ENCODE results near the gene FOCAD.

FOCAD gene

GRCh38 chr9:20873240-20873865, 189.3 kb downstream of the FOCAD start:
- DNase-seq (ENCODE audit: low spot score), result no peak

- no peak for DNase-seq (ENCODE audit: low spot score)
These were observed 196.2 kb downstream of the FOCAD start for GRCh38 chr9:20880271-20880670.

DNA sequence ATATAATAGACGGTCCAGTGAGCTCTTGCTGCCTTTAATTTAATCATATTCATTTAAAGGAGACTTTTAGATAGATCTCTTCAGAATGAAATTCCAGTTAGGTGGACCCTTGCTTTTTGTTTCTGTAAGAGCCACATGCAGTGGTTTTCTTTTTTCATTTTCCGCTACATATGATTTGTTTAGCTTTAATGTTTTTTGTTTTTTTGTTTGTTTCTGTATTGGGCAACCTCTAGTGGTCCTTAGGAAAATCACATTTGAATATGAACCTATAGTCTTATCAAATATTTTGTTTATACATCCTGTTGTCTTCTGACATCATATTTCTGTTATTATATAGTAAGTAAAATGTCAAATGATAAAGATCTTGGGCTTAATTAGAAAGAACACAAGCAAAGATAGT, 196.6 kb downstream of the FOCAD start:
- no peak for DNase-seq (ENCODE audit: low spot score)

DNA sequence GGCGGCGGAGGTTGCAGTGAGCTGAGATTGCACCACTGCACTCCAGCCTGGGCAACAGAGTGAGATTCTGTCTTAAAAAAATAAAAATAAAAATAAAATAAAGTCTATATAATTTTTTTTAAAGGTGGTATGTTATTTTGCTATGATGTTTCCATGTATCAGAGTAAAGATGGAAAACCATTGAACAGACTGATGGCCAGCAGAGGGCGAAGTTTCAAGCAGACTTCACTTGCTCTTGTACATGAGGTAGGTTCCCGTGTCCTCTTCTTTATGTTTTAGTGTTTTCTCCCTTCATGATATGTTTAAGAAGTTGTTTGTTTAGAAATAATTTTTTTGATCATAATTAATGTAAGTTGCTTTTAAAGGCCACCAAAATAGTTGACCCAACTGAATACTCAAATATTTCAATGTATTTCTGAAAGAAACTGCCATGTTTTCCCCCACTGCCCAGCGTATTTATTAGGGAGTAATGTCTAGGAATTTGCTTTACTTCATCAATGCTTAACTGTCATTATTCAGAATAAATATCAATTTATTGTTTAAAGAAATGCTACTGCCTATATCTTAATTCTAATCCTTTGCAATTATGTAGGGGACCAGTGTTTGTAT, 201.0 kb downstream of the FOCAD start:
- peak; percentile 6 for DNase-seq (ENCODE audit: low spot score)

GRCh38 chr9:20898885-20899554, 215.0 kb downstream of the FOCAD start:
- no peak for DNase-seq (ENCODE audit: low spot score)

- no peak for DNase-seq (ENCODE audit: low spot score)
These were observed 219.2 kb downstream of the FOCAD start for GRCh38 chr9:20903212-20903611.

- DNase-seq (ENCODE audit: low spot score), result no peak
These were observed 220.9 kb downstream of the FOCAD start for GRCh38 chr9:20904995-20905394.

DNA sequence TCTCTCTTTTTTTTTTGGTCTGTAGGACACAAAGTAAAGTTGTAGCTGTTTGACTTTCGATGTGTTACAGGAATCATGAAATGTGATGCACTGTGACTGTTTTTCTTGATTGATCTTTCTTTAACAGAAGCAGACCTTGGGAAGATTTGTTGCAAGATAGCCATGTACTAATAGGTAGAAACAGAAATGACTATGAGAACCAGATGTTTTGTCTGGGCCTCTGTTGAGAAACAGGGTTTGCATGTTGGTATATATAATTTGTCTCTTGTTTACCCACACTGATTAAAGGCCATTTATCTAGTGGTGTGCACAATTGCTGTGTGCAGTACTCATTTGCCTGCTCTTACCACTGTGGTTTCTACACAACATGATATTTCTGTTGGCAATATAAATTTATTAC, 222.3 kb downstream of the FOCAD start:
- no peak for DNase-seq (ENCODE audit: low spot score)

GRCh38 chr9:20908461-20908860, 224.4 kb downstream of the FOCAD start:
- no peak for DNase-seq (ENCODE audit: low spot score)

DNA sequence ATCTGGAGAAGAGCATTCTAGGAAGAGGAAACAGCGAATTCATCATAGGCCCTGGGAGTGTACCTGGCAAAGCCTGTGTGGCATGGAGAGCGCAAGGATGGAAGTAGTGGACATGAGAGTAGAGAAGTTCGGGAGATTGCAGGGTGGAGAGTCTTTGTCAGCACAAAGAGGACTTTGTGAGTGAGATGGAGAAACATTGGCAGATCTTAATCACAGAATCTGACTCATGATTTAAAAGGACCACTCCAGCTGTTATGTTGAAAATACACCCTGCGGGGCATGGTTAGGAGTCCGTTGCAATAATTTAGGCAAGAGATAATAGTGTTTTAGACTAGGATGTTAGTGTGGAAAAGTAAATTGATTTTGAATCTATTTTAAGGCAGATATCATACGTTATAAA, 230.5 kb downstream of the FOCAD start:
- DNase-seq (ENCODE audit: low spot score), result no peak

GRCh38 chr9:20921362-20921761, 237.3 kb downstream of the FOCAD start:
- no peak for DNase-seq (ENCODE audit: low spot score)

GRCh38 chr9:20925256-20926045, 241.4 kb downstream of the FOCAD start:
- no peak for DNase-seq (ENCODE audit: low spot score)

GRCh38 chr9:20929276-20929675, 245.2 kb downstream of the FOCAD start:
- no peak for DNase-seq (ENCODE audit: low spot score)

DNA sequence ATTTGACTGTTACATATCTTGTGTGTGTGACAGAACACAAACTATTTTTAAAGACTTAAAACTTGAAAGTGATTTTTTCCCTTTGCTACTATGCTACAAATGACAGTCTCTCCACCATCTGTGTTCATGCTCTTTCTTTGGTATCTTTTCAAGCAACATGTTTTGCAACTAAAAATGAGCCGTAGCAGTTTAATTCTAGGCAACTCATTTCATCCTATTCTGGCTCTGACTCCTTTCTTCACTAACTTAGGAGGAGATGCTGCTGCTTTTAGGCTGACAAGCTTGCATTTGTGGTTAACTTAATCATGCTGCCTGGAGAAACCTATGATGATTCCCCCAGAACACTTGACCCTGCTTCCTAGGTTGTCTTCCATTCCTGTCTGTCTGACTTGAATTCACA, 246.8 kb downstream of the FOCAD start:
- DNase-seq (ENCODE audit: low spot score), result no peak

GRCh38 chr9:20940447-20941173, 256.6 kb downstream of the FOCAD start:
- no peak for DNase-seq (ENCODE audit: low spot score)

DNA sequence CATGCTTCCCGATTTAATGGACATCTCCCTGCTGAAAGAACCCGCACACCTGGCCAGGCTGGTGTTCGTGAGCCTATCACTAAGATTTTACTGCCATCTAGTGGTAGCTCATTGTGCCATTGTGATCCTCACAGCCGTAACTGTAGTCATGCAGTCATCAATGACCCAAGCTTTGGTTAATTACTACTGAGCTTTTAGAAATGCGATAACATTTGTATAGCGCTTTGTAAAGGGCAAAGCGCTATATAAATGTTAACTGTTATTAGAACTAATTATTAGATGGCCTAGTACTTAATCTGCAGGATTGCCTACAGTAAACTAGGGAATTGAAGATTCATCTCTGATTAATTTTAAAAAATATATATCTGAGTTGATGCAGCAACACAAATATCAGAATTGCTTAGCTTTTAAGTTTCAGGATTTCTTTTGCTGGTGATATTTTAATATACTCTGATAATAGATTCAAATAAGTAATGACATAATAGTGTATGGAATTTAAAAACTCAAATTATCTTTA, 257.2 kb downstream of the FOCAD start:
- DNase-seq (ENCODE audit: low spot score), result peak; percentile 38

- no peak for DNase-seq (ENCODE audit: low spot score)
These were observed 260.4 kb downstream of the FOCAD start for GRCh38 chr9:20944507-20944906.

DNA sequence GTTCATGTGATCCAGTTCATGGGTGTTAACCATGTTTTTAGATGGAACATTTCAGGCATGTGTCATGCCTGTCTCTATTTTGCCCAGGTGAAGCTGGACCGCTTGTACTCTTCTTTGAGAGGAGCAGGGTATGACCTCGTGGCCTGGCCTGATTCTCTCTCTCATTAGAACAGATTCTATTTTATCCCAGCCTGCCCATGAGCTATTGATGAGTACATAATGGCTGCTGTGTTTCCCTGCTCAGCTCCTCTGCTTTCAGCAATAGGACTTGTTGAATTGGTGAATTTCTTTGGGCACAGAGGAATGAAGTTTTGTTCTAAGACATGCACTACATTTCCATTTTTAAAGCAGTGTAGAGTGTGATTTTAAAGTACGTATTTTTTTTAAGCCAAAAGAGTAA, 261.2 kb downstream of the FOCAD start:
- DNase-seq (ENCODE audit: low spot score), result no peak

DNA sequence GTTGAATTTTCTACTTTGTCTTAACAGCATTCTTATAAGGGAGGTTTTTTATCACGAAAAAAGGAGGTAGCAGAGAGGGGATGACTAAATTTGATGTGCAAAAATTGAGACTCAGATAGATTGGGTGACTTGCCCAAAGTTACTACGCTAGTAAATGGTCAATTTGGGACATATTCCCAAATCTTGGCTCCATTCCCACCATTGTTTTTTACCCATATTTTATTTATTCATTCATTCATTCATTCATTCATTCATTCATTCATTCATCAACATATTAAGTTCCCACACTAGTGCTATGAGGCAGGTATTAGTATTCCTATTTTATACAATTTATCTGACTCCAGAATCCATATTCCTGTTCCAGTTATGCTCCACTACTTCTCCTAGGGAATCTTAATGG, 261.8 kb downstream of the FOCAD start:
- no peak for DNase-seq (ENCODE audit: low spot score)

DNA sequence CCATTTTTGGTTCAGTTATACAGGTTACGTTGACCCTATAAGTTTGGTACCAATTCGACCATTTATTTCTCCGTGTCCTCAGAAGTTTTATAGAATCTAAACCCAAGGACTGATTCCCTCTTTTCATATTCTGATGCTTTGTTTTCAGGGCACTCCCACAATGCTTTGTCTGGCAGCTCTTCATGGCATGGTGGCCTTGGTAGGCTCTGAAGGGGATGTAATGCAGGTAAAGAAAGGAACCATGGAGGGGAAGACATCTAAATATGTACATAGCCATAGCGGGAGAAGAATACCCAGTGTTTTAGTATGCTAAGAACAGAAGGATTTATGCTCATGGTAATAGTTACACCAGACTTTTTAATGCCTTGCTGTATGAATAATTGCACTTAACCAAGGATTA, 264.6 kb downstream of the FOCAD start:
- DNase-seq (ENCODE audit: low spot score), result no peak

DNA sequence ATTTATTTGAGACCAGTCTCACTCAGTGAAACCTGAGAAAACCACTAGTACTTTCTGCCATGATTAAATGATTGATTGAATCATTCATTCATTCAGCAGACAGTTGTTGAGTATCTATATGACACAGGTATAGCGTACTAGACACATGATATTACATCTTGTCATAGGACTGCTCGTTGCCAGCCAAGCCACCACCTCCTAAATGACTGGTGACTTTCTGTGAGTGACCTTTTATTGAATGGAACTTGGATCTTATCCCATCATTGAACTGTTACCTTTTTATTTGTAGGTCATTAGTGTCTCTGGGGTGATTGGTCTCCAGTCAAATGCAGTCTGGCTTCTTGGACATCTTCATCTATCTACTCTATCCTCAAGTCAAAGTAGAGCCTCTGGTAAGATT, 266.6 kb downstream of the FOCAD start:
- no peak for DNase-seq (ENCODE audit: low spot score)
